H1 (cell line): ENCODE data around the gene FGF18. TPM values are rescaled to one million over a fixed set of nuclear protein-coding genes. Genes with fewer than 3 reads are reported as not detected.

Source experiments
- CTCF ChIA-PET: fragments of 300-600 bp; sonication (Branson Sonifier 250); formaldehyde crosslinking; loops from one replicate; lab custom pipeline; 2021; ENCODE audit not compliant: partially characterized antibody; lab: Charles Lee
- POLR2A ChIA-PET: fragments of 300-600 bp; sonication (Branson Sonifier 250); formaldehyde crosslinking; loops from one replicate; lab custom pipeline; 2021; ENCODE audit warnings: inconsistent platforms; ENCODE audit not compliant: partially characterized antibody; lab: Charles Lee
- DNase-seq, 2 experiments: peaks; one replicate each; pipeline versions ENCODE4 v3.0.0 to v3.0.0-alpha.2; 2010 to 2022; ENCODE audit warnings: low spot score in 2 of 2, low read depth in 1 of 2, mixed read lengths in 1 of 2
- FAIRE-seq: peaks from 2 replicates; lab custom pipeline; 2011; peaks lifted over from hg19 to GRCh38; lab: Jason Lieb, UNC
- H2AFZ ChIP-seq: 2 replicates; pipeline ENCODE4 v1.8.1; 2012; ENCODE audit warnings: low read length, inconsistent platforms
- H2AK5ac ChIP-seq: 2 replicates; pipeline ENCODE4 v1.6.1; 2013; ENCODE audit warnings: low read depth, low read length
- H2BK120ac ChIP-seq: replicated peaks from 2 replicates; pipeline ENCODE3; 2013; ENCODE audit warnings: low read depth, low read length, inconsistent platforms
- H2BK12ac ChIP-seq: 2 replicates; pipeline ENCODE4 v1.6.1; 2013; ENCODE audit warnings: low read depth, low read length
- H2BK15ac ChIP-seq: 2 replicates; pipeline ENCODE4 v1.6.1; 2013; ENCODE audit warnings: low read length
- H2BK20ac ChIP-seq: 2 replicates; pipeline ENCODE4 v1.6.1; 2013; ENCODE audit warnings: low read length
- H2BK5ac ChIP-seq: 2 replicates; pipeline ENCODE4 v1.6.1; 2013; ENCODE audit warnings: low read depth, low read length
- H3K14ac ChIP-seq: 2 replicates; pipeline ENCODE4 v1.6.1; 2013; ENCODE audit warnings: inconsistent platforms; ENCODE audit not compliant: insufficient read length
- H3K18ac ChIP-seq: 2 replicates; pipeline ENCODE4 v1.6.1; 2013; ENCODE audit warnings: low read length; ENCODE audit errors: extremely low read depth
- H3K23ac ChIP-seq: 2 replicates; pipeline ENCODE4 v1.6.1; 2013; ENCODE audit warnings: inconsistent platforms; ENCODE audit not compliant: insufficient read length
- H3K23me2 ChIP-seq: 2 replicates; pipeline ENCODE4 v1.6.1; 2013; ENCODE audit warnings: low read depth, low read length
- H3K27ac ChIP-seq: 2 replicates; pipeline ENCODE4 v1.6.1; 2011; ENCODE audit warnings: low read depth, low read length, inconsistent platforms
- H3K27me3 ChIP-seq, 4 experiments: replicated peaks in 1 of 4; 1 replicate in 1 of 4; 2 replicates in 3 of 4; pipeline versions ENCODE4 v1.6.1 to v1.8.1; 2011 to 2013; ENCODE audit warnings: low read length in 3 of 4, mild to moderate bottlenecking in 3 of 4, inconsistent platforms in 2 of 4, mixed read lengths in 2 of 4, moderate library complexity in 1 of 4; ENCODE audit not compliant: control insufficient read depth in 3 of 4, insufficient read depth in 3 of 4; ENCODE audit errors: extremely low read depth in 1 of 4
- H3K36me3 ChIP-seq, 4 experiments: 2 replicates each; pipeline versions ENCODE4 v1.6.1 to v1.8.1; 2011 to 2013; ENCODE audit warnings: mild to moderate bottlenecking in 4 of 4, low read length in 3 of 4, moderate library complexity in 2 of 4, control low read depth in 1 of 4, inconsistent platforms in 1 of 4; ENCODE audit not compliant: insufficient read depth in 4 of 4, control insufficient read depth in 2 of 4
- H3K4ac ChIP-seq: replicated peaks from 2 replicates; pipeline ENCODE3; 2013; ENCODE audit warnings: low read length, low read depth, mixed read lengths, inconsistent platforms; ENCODE audit not compliant: insufficient read length
- H3K4me1 ChIP-seq, 4 experiments: replicated peaks in 1 of 4; 1 replicate in 1 of 4; 2 replicates in 3 of 4; pipeline versions ENCODE4 v1.6.1 to v1.8.1; 2011 to 2013; ENCODE audit warnings: low read length in 3 of 4, inconsistent platforms in 2 of 4, mixed read lengths in 1 of 4; ENCODE audit not compliant: insufficient read depth in 4 of 4, control insufficient read depth in 3 of 4
- H3K4me2 ChIP-seq, 2 experiments: 2 replicates each; pipeline versions ENCODE4 v1.6.1 to v1.8.1; 2011 to 2013; ENCODE audit warnings: low read depth in 2 of 2, low read length in 2 of 2, control low read depth in 1 of 2, inconsistent platforms in 1 of 2, mild to moderate bottlenecking in 1 of 2; ENCODE audit not compliant: insufficient read depth in 1 of 2
- H3K4me3 ChIP-seq, 4 experiments: fragments of 200-600, 300-600 bp in 1 of 4; sonication (generic), shearing (Covaris generic), sonication (Bioruptor Twin) in 1 of 4; 2 replicates each; pipeline versions ENCODE4 v1.5.1 to v1.8.1; 2011 to 2016; ENCODE audit warnings: low read length in 4 of 4, low read depth in 3 of 4, control low read depth in 2 of 4, inconsistent platforms in 2 of 4, mild to moderate bottlenecking in 2 of 4, mixed read lengths in 1 of 4, moderate library complexity in 1 of 4; ENCODE audit not compliant: insufficient read depth in 2 of 4; ENCODE audit errors: extremely low read depth in 1 of 4
- H3K56ac ChIP-seq: replicated peaks from 2 replicates; pipeline ENCODE3; 2013; ENCODE audit warnings: low read depth, mild to moderate bottlenecking, mixed read lengths, low read length, inconsistent platforms; ENCODE audit not compliant: insufficient read length
- H3K79me1 ChIP-seq: 2 replicates; pipeline ENCODE4 v1.6.1; 2013; ENCODE audit warnings: low read depth, low read length, control low read depth
- H3K79me2 ChIP-seq, 2 experiments: 2 replicates each; pipeline versions ENCODE4 v1.6.1 to v1.8.1; 2012 to 2013; ENCODE audit warnings: low read length in 2 of 2, mild to moderate bottlenecking in 2 of 2, inconsistent platforms in 1 of 2; ENCODE audit not compliant: insufficient read depth in 2 of 2, control insufficient read depth in 1 of 2
- H3K9ac ChIP-seq, 4 experiments: replicated peaks in 1 of 4; 1 replicate in 1 of 4; 2 replicates in 3 of 4; pipeline versions ENCODE4 v1.6.1 to v1.8.1; 2011 to 2013; ENCODE audit warnings: low read depth in 3 of 4, low read length in 3 of 4, control low read depth in 2 of 4, mild to moderate bottlenecking in 2 of 4, moderate library complexity in 2 of 4, inconsistent platforms in 1 of 4; ENCODE audit errors: extremely low read depth in 1 of 4
- H3K9me3 ChIP-seq, 2 experiments: 2 replicates each; pipeline versions ENCODE4 v1.6.1 to v1.8.1; 2012 to 2013; ENCODE audit warnings: mild to moderate bottlenecking in 2 of 2, moderate library complexity in 2 of 2, control low read depth in 1 of 2, inconsistent platforms in 1 of 2, low read depth in 1 of 2, low read length in 1 of 2, mixed read lengths in 1 of 2; ENCODE audit not compliant: insufficient read depth in 2 of 2
- H4K20me1 ChIP-seq, 2 experiments: replicated peaks in 1 of 2; 2 replicates each; pipeline versions ENCODE3 to v1.8.1; 2011 to 2013; ENCODE audit warnings: inconsistent platforms in 2 of 2, low read length in 2 of 2, mild to moderate bottlenecking in 1 of 2; ENCODE audit not compliant: insufficient read depth in 2 of 2, control insufficient read depth in 1 of 2
- H4K5ac ChIP-seq: 2 replicates; pipeline ENCODE4 v1.6.1; 2013; ENCODE audit warnings: low read length, low read depth, mixed read lengths, inconsistent platforms; ENCODE audit not compliant: insufficient read length
- H4K8ac ChIP-seq: 2 replicates; pipeline ENCODE4 v1.8.0; 2013; ENCODE audit warnings: mild to moderate bottlenecking, moderate library complexity, low read length, inconsistent platforms; ENCODE audit not compliant: insufficient read depth; ENCODE audit errors: extremely low read depth
- H4K91ac ChIP-seq: replicated peaks from 2 replicates; pipeline ENCODE3; 2013; ENCODE audit warnings: low read length, mixed read lengths, inconsistent platforms; ENCODE audit not compliant: insufficient read length
- BCL11A ChIP-seq, 2 experiments: IDR thresholded peaks; one replicate each; pipeline ENCODE4 v1.6.1; 2011; ENCODE audit warnings: low read depth in 2 of 2, low read length in 2 of 2, mild to moderate bottlenecking in 2 of 2
- BRCA1 ChIP-seq: IDR thresholded peaks from 2 replicates; pipeline ENCODE4 v1.6.1; 2012; ENCODE audit warnings: low read depth, low read length, improper control_type of control experiment
- CBX5 ChIP-seq: fragments of 300-800, 300-1000 bp; sonication (generic); IDR thresholded peaks from 2 replicates; pipeline ENCODE4 v1.7.1; 2016; ENCODE audit warnings: antibody characterized with exemption, low read length, low read depth
- CEBPB ChIP-seq: IDR thresholded peaks from 2 replicates; pipeline ENCODE4 v1.6.1; 2012; ENCODE audit warnings: low read depth, low read length
- CREB1 ChIP-seq: IDR thresholded peaks from 2 replicates; pipeline ENCODE4 v1.6.1; 2012; ENCODE audit warnings: inconsistent platforms
- KDM1A ChIP-seq: fragments of 200-600, 300-600 bp; sonication (generic); IDR thresholded peaks from 2 replicates; pipeline ENCODE4 v1.7.1; 2016; ENCODE audit warnings: mild to moderate bottlenecking, low read length, borderline replicate concordance
- KDM5A ChIP-seq: fragments of 200-600 bp; IDR thresholded peaks from 2 replicates; pipeline ENCODE4 v1.7.1; 2012; ENCODE audit warnings: mild to moderate bottlenecking, low read length, inconsistent platforms, mixed read lengths
- NRF1 ChIP-seq: IDR thresholded peaks from 2 replicates; pipeline ENCODE4 v1.6.1; 2011; ENCODE audit warnings: mild to moderate bottlenecking, low read depth, low read length, improper control_type of control experiment
- PHF8 ChIP-seq: fragments of 200-600 bp; sonication (generic); conservative IDR thresholded peaks from 2 replicates; pipeline ENCODE4 v1.7.1; 2012; ENCODE audit warnings: low read depth, mild to moderate bottlenecking, inconsistent platforms, low read length, moderate library complexity
- POLR2A ChIP-seq, 2 experiments: IDR thresholded peaks; 1 replicate in 1 of 2; 2 replicates in 1 of 2; pipeline ENCODE4 v1.6.1; 2011; ENCODE audit warnings: low read depth in 2 of 2, low read length in 2 of 2, mild to moderate bottlenecking in 2 of 2; ENCODE audit errors: control extremely low read depth in 1 of 2
- POLR2AphosphoS5 ChIP-seq: IDR thresholded peaks from 2 replicates; pipeline ENCODE4 v1.6.1; 2011; ENCODE audit warnings: low read depth, low read length
- RNF2 ChIP-seq: fragments of 200-900, 300-1000 bp; sonication (generic); IDR thresholded peaks from 2 replicates; pipeline ENCODE4 v1.7.1; 2016; ENCODE audit warnings: borderline replicate concordance, low read depth, mild to moderate bottlenecking, antibody characterized with exemption, low read length; ENCODE audit not compliant: poor library complexity, severe bottlenecking; ENCODE audit errors: missing control alignments
- SP2 ChIP-seq: IDR thresholded peaks from 2 replicates; pipeline ENCODE4 v1.6.1; 2012; ENCODE audit warnings: mild to moderate bottlenecking, low read length, inconsistent platforms
- TEAD4 ChIP-seq: IDR thresholded peaks from 2 replicates; pipeline ENCODE4 v1.6.1; 2012; ENCODE audit warnings: low read depth, low read length, inconsistent platforms, mixed read lengths
- WGBS, 2 experiments: shearing (Covaris generic) in 1 of 2; methylation state at CpG; one replicate each; pipeline versions ENCODE4 v1.1.6 to v1.1.7; 2013 to 2015; ENCODE audit warnings: low lambda C conversion rate in 2 of 2, mixed read lengths in 2 of 2, inconsistent platforms in 1 of 2, low coverage in 1 of 2, missing lambda C conversion rate in 1 of 2; ENCODE audit not compliant: insufficient replicate concordance in 2 of 2, insufficient coverage in 1 of 2, insufficient read length in 1 of 2; ENCODE audit errors: extremely low coverage in 1 of 2, missing lambda C conversion rate in 1 of 2; 5-methylcytosine and 5-hydroxymethylcytosine counted together
- polyA plus RNA-seq, 7 experiments: library from polyadenylated mRNA; depleted of rRNA in 3 of 7; stranded (reverse) in 5 of 7; unstranded in 2 of 7; fragments of >200 nt in 5 of 7; fragments of 200-250 nt in 2 of 7; gene quantifications; 1 replicate in 5 of 7; 2 replicates in 1 of 7; 4 replicates in 1 of 7; pipeline versions ENCODE4 v1.2.1 to v1.2.3, GENCODE V29; 2011 to 2013; ENCODE audit warnings: missing spikeins in 2 of 7, mixed read lengths in 2 of 7
- total RNA-seq: library from RNA; stranded (reverse); fragmentation: NEBNext Ultra II Directional; extraction: Animal tissue kit (Norgen Biotek cat#: 25700); gene quantifications from 2 replicates; pipeline ENCODE4 v1.2.1, GENCODE V29; 2021
- TF ChIP-seq, protein P1 (sequence below): IDR thresholded peaks from 2 replicates; pipeline ENCODE4 v1.6.1; 2012; ENCODE audit warnings: inconsistent platforms

The FGF18 gene
- total and polyA plus RNA-seq, 2 of the 8 experiments (the other 6 are each of a cell fraction or from before 2014, with no cell fraction given): 0.54 to 1.3 TPM

DNA sequence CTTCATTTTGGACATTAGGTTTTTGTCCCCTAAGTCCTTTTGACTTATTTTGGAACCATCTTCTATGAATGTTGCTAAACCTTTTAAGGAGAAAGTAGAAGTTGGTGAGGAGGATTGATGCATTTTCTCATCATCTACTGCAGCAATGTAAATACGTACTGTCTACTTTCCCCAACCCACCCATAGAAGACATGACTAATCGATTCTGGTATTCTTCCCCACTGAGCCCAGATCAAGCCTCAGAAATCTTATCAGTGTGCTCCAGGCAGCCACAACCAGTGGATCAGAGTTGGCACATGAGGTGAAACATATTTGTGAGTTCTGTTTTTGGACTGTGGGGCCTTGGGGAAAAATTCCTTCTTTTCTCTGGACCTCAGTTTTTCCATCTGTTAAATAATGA, 57.7 kb downstream of the FGF18 start:
- Histone ChIP-seq H2AK5ac (no peak overlapping the region), H3K4me1 (peaks cover 0 to 4% (median 0%) of the 10 kb centered on the region in 4 experiments; a peak in 2 of 7 replicates), H4K91ac (no peak overlapping the region), H3K9me3 (no peaks in the 10 kb centered on the region), H3K27me3 (no peaks in the 10 kb centered on the region), H3K27ac (no peak overlapping the region), H3K9ac (no peak overlapping the region), H2BK12ac (no peak overlapping the region), H4K20me1 (no peaks in the 10 kb centered on the region), H3K79me1 (no peaks in the 10 kb centered on the region), H3K36me3 (no peaks in the 10 kb centered on the region), H2AFZ (no peak overlapping the region), H2BK5ac (no peak overlapping the region), H3K4ac (no peak overlapping the region), H2BK120ac (no peak overlapping the region), H4K8ac (no peak overlapping the region), H3K23me2 (no peaks in the 10 kb centered on the region), H3K79me2 (no peaks in the 10 kb centered on the region), H3K4me3 (no peak overlapping the region), H3K4me2 (no peak overlapping the region), H3K14ac (no peak overlapping the region), H3K23ac (no peak overlapping the region), H3K56ac (no peak overlapping the region), H3K18ac (no peak overlapping the region), H4K5ac (no peak overlapping the region), H2BK20ac (no peak overlapping the region), H2BK15ac (no peak overlapping the region)
- no peak for DNase-seq
- ChIA-PET POLR2A (interaction anchor here (1.7 kb wide), 1 partner anchor 44 kb away, joined by 3 read pairs; no protein-coding TSS in a partner anchor), CTCF (interaction anchor here (1.3 kb wide), 1 partner anchor 56 kb away, joined by 3 read pairs; no protein-coding TSS in a partner anchor)
- WGBS, 2 experiments: 96% methylated on average over 2 of the region's 2 CpGs; no CpG with 5 or more reads in 1 of the 2 experiments
- no peak for FAIRE-seq
- TF ChIP-seq CEBPB: no peak
- TF ChIP-seq PHF8: no peak
- no peak for TF ChIP-seq BCL11A (IDR thresholded peaks at IDR 0.05; ENCODE audit: low read depth in 2 of 2, low read length in 2 of 2)
- no peak for TF ChIP-seq KDM1A
- TF ChIP-seq TEAD4: no peak
- TF ChIP-seq NRF1: no peak
- no peak for TF ChIP-seq SP2
- TF ChIP-seq BRCA1: no peak
- no peak for TF ChIP-seq POLR2AphosphoS5
- TF ChIP-seq KDM5A: no peak
- no peak for TF ChIP-seq RNF2
- no peak for TF ChIP-seq CREB1
- TF ChIP-seq POLR2A (IDR thresholded peaks at IDR 0.05; ENCODE audit: control extremely low read depth in 1 of 2, low read depth in 2 of 2, low read length in 2 of 2): no peak
- TF ChIP-seq, protein P1, sequence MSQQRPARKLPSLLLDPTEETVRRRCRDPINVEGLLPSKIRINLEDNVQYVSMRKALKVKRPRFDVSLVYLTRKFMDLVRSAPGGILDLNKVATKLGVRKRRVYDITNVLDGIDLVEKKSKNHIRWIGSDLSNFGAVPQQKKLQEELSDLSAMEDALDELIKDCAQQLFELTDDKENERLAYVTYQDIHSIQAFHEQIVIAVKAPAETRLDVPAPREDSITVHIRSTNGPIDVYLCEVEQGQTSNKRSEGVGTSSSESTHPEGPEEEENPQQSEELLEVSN: no peak
- TF ChIP-seq CBX5: no peak
